NCI-H510A treated with DMSO at 0.1 percent for 48 hours (cell line): Measurements from ENCODE around the gene ITGB3.
"Not testable (repeated sequence)": the region's sequence is repeated elsewhere in the genome, so short reads cannot be mapped to it uniquely, and the experiment has no call there.

Experiments
- DNase-seq: peaks from one replicate; lab custom pipeline; 2025; lab: John Stamatoyannopoulos, UW

The ITGB3 gene

GRCh38 chr17:47244697-47245096 is 8.9 kb upstream of the ITGB3 start:
- DNase-seq, result no peak

- DNase-seq, result no peak
These were observed 7.5 kb upstream of the ITGB3 start for GRCh38 chr17:47246120-47246519.

GRCh38 chr17:47250855-47251254 is 2.8 kb upstream of the ITGB3 start:
- no peak for DNase-seq

- no peak for DNase-seq
These were observed 2.1 kb upstream of the ITGB3 start for GRCh38 chr17:47251421-47251940.

- no peak for DNase-seq
These were observed 1.4 kb upstream of the ITGB3 start for GRCh38 chr17:47252209-47252608.

- no peak for DNase-seq
These were observed 688 bp upstream of the ITGB3 start for GRCh38 chr17:47252766-47253512.

- DNase-seq, result no peak
These were observed 846 bp downstream of the ITGB3 start for GRCh38 chr17:47254403-47254943.

- DNase-seq, result no peak
These were observed 4.2 kb downstream of the ITGB3 start for GRCh38 chr17:47257651-47258339.

- no peak for DNase-seq
These were observed 9.0 kb downstream of the ITGB3 start for GRCh38 chr17:47262586-47262985.

- no peak for DNase-seq
These were observed 10.5 kb downstream of the ITGB3 start for GRCh38 chr17:47264166-47264565.

- DNase-seq, result no peak
These were observed 12.4 kb downstream of the ITGB3 start for GRCh38 chr17:47265983-47266541.

- DNase-seq, result no peak
These were observed 13.2 kb downstream of the ITGB3 start for GRCh38 chr17:47266782-47267181.

GRCh38 chr17:47267354-47267828 is 13.8 kb downstream of the ITGB3 start:
- DNase-seq, result no peak

- not testable (repeated sequence) for DNase-seq
These were observed 15.3 kb downstream of the ITGB3 start for GRCh38 chr17:47268964-47269363.

- not testable (repeated sequence) for DNase-seq
These were observed 16.1 kb downstream of the ITGB3 start for GRCh38 chr17:47269561-47270280.

GRCh38 chr17:47270946-47271705 is 17.5 kb downstream of the ITGB3 start:
- DNase-seq, result no peak

GRCh38 chr17:47272491-47272890 is 18.9 kb downstream of the ITGB3 start:
- DNase-seq, result no peak

- DNase-seq, result no peak
These were observed 19.6 kb downstream of the ITGB3 start for GRCh38 chr17:47273245-47273644.

GRCh38 chr17:47274319-47275069 is 20.9 kb downstream of the ITGB3 start:
- no peak for DNase-seq

GRCh38 chr17:47275245-47275984 is 21.8 kb downstream of the ITGB3 start:
- DNase-seq, result peak; percentile 52
